Measurements from ENCODE around the gene PACS1.
"Not testable (repeated sequence)": the region's sequence is repeated elsewhere in the genome, so short reads cannot be mapped to it uniquely, and the experiment has no call there.

PACS1 gene

DNA sequence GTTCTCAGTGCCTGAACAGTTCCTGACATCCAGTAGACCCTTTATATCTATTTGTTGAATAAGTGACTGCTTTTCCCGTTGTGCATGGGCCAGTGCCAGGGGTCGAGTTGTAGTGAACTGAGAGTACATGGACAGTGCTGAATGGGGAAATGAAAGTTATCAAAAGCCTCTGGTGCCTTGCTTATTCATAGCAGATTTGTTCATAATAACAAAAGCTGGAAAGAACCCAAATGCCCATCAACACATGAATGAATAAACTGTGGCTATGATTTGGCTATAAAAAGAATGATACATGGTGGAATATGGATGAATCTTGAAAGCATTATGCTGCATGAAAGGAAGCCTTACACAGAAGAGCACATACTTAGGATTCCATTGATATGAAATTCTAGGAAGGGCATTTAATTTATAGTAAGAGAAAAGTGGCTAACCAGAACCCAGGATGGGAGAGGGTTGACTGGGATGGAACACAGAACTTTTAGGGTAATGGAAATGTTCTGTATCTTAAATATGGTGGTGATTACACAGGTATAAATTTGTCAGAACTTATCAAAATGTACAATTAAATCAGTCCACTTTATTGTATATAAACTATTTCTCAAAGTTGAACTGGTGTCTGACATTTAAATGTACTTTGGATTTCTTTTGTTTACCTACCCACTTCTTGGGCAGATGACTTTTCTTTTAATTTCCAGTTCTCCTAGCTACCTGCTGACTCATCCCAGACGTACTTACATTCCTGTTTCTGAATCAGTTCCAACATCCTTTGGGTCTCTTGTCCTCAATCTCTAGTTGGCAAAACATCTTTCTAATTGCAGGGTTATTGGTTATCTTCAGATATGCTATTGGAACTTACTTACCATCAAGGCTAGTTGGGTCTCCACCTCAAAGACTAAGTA is 42.8 kb downstream of the PACS1 start:
- no peak for DNase-seq

DNA sequence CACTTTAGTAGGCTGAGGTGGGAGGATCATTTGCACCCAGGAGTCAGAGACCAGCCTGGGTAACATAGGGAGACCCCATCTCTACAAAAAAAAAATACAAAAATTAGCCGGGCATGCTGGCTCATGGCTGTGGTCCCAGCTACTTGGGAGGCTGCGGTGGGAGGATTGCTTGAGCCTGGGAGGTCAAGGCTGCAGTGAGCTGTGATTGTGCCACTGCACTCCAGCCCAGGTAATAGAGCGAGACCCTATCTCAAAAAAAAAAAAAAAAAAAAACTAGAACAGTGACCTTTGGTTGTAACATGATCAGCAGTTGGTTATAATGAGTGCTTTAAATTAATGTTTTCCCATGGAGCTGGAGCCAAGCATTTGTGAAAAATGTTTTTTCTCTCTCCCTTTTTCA is 44.9 kb downstream of the PACS1 start:
- not testable (repeated sequence) for DNase-seq

GRCh38 chr11:66115638-66116301 is 45.7 kb downstream of the PACS1 start:
- DNase-seq: no peak

DNA sequence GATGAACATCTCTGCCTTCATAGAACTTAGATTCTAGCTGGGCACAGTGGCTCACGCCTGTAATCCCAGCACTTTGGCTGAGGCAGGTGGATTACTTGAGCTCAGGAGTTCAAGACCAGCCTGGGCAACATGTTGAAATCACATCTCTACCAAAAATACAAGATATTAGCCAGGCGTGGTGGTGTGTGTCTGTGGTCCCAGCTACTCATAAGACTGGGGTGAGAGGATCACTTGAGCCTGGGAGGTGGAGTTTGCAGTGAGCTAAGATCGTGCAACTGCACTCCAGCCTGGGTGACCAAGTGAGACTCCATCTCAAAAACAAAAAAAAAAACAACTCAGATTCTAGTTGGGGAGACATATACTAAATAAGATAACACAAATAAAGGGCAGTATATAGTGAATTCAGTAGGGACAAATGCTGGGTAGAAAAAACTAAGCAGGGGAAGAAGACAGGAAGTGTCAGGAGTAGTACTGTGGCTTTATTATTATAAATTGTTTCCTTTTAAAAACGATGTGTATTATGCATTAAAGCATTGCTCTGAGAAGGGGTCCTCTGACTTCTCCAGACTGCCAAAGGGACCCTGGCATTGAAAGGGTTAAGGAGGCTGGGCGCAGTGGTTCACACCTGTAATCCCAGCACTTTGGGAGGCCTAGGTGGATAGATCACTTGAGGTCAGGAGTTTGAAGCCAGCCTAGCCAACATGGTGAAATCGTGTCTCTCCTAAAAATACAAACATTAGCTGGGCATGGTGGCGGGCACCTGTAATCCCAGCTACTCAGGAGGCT is 46.7 kb downstream of the PACS1 start:
- DNase-seq: no peak

DNA sequence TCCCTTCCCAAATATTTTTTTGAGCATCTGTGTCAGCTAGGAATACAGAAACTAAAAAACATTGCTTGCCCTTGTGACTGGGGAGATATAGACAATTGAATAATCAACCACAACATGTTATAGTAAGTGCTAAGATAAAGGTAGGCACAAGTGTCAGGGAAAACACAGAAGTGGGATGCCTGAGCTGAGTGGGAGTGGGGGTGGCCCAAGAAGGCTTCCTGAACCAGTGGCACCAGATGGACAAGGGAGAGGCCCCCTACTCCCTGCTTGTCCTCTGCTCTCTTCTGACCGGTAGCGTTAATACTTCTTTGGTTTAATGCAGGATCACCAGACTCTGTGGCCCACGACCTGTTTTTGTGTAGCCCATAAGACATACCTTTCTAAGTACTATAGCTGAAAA is 48.8 kb downstream of the PACS1 start:
- DNase-seq: no peak

- no peak for DNase-seq
These were observed 49.5 kb downstream of the PACS1 start for GRCh38 chr11:66119348-66120133.

GRCh38 chr11:66121466-66121865 is 51.4 kb downstream of the PACS1 start:
- no peak for DNase-seq

DNA sequence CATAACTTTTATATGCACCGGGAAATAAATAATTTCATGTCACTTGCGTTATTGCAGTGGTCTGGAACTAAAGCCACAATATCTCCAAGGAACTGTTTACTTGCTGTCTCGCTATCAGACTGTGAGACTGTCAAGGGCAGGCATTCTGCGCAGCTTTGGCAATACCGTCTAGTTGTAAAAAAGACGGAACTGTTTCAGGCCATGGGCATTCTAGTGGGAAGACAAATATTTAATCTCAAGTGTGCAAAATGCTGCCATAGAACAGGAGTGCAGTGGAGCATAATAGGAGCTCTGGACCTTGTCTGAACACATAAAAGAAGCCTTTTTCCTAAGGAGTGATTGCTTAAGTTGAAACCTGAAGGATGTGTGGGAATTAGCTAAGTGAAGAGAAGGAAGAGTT is 53.8 kb downstream of the PACS1 start:
- no peak for DNase-seq

- DNase-seq: no peak
These were observed 54.5 kb downstream of the PACS1 start for GRCh38 chr11:66124564-66124963.

DNA sequence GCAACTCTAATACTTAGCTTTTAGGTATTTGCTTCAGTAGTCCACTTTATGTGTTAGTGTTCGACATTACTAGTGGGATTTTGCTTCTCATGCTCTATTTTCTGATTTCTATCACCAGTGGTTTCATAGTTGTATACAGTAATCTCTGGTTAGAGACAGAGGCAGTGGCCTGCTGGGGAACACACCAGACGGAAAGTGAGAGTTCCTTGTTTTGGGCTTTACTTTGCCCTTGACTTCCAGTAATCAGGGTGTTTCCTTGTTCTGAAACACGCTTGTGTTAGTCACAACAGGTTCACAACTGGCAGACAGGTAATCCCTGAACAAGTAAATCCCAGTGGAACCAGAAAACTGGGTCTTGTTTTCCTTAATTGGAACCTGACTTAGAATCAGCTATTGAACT is 56.0 kb downstream of the PACS1 start:
- no peak for DNase-seq

- DNase-seq: no peak
These were observed 56.9 kb downstream of the PACS1 start for GRCh38 chr11:66126808-66127555.

- no peak for DNase-seq
These were observed 60.9 kb downstream of the PACS1 start for GRCh38 chr11:66130978-66131377.

DNA sequence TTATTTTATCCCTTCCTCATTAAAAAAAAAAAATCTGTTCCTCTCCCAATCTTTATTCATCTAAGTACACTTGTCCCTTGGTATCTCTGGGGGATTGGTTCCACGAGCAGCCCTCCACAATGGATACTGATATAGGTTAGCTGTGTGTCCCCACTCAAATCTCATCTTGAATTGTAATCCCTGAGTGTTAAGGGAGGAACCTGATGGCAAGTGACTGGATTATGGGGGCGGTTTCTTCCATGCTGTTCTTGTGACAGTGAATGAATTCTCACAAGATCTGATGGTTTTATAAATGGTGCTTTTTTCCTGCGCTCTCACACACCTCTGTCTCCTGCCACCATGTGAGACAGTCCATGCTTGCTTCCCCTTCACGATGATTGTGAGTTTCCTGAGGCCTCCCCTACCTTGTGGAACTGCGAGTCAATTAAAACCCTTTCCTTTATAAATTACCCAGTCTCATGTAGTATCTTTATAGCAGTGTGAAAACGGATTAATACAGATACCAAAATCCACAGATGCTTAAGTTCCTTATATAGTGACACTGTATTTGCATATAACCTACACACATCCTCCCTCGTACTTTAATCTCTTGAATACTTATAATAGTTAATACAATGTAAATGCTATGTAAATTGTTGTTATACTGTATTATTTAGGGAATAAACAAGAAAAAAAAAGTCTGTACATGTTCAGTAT is 62.0 kb downstream of the PACS1 start:
- DNase-seq: no peak

DNA sequence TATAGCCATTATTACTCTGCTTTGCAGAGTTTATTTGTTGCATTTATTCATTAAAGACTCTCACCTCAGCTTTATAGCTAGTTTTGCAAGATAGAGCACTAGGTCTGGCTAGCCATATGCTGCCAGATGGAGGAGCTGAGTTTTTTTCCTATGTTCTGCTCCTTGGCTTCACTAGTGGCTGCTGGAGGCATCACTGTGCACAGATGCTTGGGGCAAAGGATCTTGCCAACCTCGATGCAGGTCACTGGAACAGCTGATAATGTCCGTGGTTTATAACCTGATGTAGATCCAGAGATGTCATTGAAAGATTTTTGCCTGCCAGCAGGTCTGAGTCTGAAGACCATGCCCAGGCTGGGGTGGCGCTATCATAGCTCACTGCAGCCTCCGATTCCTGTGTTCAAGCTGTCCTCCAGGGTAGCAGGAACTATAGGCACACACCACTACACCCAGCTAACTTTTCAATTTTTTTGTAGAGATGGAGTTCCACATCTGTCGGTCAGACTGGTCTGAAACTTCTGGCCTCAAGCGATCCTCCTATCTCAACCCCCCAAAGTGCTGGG is 63.2 kb downstream of the PACS1 start:
- DNase-seq: peak; percentile 83

DNA sequence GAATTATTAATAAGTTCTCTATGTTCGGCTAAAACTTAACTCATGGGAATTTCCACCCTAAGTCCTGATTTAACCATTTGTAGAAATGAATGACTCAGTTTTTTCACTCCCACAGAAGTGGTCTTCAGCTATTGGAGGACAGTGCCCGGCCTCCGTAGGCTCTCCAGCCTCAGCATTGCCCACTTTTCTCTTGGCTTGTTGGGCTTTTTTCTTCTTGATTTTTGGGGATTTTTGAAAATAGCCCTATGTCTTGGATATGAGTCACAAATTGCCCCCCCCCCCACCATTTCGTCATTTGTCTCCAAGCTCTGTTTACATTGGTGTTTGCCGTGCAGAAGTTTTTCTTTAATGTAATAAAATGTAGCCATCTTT is 66.7 kb downstream of the PACS1 start:
- DNase-seq: no peak

DNA sequence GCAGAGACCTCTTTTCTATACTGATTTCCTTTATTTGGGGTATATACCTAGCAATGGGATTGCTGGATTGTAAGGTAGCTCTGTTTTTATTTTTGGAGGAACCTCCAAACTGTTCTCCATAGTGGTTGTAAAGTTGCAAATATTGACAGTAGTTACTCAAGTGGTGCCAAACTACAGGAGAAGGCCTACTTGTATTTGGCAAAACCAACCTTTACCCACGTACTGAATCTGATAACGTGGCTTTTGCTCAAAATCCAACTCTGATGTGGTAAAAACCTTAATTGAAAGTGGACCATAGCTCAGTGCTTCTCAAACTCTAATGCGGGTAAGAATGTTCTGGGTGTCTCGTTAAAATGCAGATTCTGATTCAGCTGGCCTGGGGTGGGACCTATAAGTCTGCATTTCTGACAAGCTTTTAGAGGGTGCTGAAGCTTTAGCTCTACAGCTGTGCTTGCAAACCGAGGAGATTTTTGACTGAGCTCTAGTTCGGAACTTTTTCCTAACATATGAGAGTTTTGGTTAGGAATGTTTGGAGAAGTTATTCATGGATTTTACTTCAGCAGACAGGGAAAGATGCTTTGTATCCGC is 69.8 kb downstream of the PACS1 start:
- DNase-seq: no peak

- no peak for DNase-seq
These were observed 72.5 kb downstream of the PACS1 start for GRCh38 chr11:66142370-66143263.

DNA sequence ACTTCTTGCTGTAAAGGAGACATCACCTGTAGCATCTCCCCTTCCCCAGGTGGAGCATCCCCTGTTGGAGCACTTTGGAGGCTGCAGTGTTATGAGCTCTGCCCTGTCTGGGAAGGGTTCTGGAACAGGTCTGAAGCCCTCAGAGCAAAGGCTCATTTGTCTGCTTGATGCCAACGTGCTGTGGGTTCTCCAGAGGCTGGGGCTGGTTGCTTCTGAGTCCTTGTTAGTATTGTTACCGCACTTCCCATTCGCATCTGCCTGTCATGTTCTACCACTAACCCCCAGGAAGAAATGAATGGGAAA is 73.1 kb downstream of the PACS1 start:
- DNase-seq: no peak

DNA sequence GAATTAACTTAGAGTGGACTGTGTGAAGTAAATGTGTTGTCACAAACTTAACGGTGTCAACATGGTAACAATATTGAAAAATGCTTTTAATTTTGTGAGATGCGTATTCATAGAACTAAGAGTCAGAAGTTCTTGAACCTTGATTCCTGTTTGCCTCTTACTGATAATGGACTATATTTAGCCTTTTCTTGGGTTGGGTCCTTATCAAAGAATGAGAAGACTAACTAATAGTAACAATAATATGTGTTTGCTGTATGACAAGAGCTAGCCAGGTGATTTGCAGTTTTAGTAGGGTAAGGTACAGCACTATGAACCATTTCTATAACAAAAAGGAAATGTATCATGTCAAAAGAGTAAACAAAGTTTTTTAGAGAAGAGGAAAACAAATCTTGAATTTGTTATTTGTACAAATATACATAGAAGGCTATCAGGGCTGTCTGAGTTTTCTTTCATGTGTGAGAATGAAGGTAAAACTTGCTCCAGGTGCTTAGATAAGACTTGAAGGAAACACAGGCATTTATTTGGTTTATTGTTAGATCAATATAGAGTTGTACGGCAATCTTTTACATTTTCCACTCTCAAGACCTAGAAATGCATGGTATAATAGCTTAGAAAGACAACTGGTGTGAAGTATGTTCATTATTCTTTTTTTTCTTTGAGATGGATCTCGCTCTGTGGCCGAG is 74.1 kb downstream of the PACS1 start:
- DNase-seq: no peak

All from DMS 273 treated with DMSO at 0.1 percent for 48 hours (cell line).